RPMI7951 (cell line): ENCODE data around the gene LPAR1. TPM values are rescaled to one million over a fixed set of nuclear protein-coding genes. Genes with fewer than 3 reads are reported as not detected.
"Not testable (repeated sequence)": the region's sequence is repeated elsewhere in the genome, so short reads cannot be mapped to it uniquely, and the experiment has no call there.

ENCODE experiments used
- DNase-seq: peaks from one replicate; pipeline ENCODE4 v3.0.0-alpha.2; 2012; ENCODE audit warnings: low read depth
- total RNA-seq: library from RNA; depleted of rRNA; stranded (reverse); fragments of >200 nt; shearing (Covaris generic); gene quantifications from 2 replicates; pipeline ENCODE4 v1.2.3, GENCODE V29; 2014

LPAR1 gene
- total RNA-seq, 1 experiment from 2014 or later: 74.6 TPM

DNA sequence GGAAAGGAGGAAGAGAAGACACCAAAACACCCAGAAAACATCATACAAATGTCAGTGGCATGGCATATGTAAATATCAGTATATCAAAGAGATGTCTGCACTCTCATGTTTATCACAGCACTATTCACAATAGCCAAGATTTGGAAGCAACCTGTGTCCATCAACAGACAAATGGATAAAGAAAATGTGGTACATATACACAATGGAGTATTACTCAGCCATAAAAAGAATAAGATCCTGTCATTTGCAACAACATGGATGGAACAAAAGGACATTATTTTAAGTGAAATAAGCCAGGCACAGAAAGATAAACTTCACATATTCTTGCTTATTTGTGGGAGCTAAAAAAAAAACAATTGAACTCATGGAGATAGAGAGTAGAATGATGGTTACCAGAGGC is 213.1 kb downstream of the LPAR1 start:
- DNase-seq: not testable (repeated sequence)
